Adipose tissue (tissue), 3 donors: ENCODE results near the gene IRAG1. TPM values are rescaled to one million over a fixed set of nuclear protein-coding genes. Genes with fewer than 3 reads are reported as not detected.

ENCODE experiments used
- H3K27ac ChIP-seq: one replicate; pipeline ENCODE4 v1.5.1; 2013; ENCODE audit warnings: low read depth, low read length
- WGBS, 3 donors: extraction: QIAGEN DNeasy Blood & Tissue Kit; methylation state at CpG; one replicate each; pipeline ENCODE4 v1.1.7; 2013; 5-methylcytosine and 5-hydroxymethylcytosine counted together
- polyA plus RNA-seq, 3 donors: library from polyadenylated mRNA; stranded (reverse); fragments of 200-250 nt; gene quantifications; one replicate each; pipeline ENCODE4 v1.2.3, GENCODE V29; 2013
- donor health status: healthy with polysubstance abuse.
- donor health status: Bipolar disorder and iron deficiency.
- donor health status: healthy.

Gene IRAG1
- polyA plus RNA-seq: 1 to 10 TPM; 1.6 to 8.5 (median 5.2) TPM

- 47 to 65% (median 48%) methylated on average over 18 of the region's 18 CpGs for WGBS, 3 donors
- no peak within 1 kb of the TSS for H3K27ac ChIP-seq
These were observed at the start of gene IRAG1 for GRCh38 chr11:10693509-10694081. IRAG1 (minus strand) TSS chr11:10693755; CDS start chr11:10693602, 153 bp downstream.

GRCh38 chr11:10742460-10743208 is 49.1 kb upstream of the IRAG1 start:
- 81 to 82% (median 81%) methylated on average over 9 of the region's 9 CpGs for WGBS, 3 donors
- H3K27ac ChIP-seq: no peak overlapping the region

- no peak overlapping the region for H3K27ac ChIP-seq
- 10 to 13% (median 11%) methylated on average over 21 of the region's 21 CpGs for WGBS, 3 donors
These were observed 42.2 kb upstream of the IRAG1 start for GRCh38 chr11:10735481-10736475.

GRCh38 chr11:10731064-10731680 is 37.6 kb upstream of the IRAG1 start:
- WGBS, 3 donors: 74 to 83% (median 82%) methylated on average over 3 of the region's 3 CpGs

GRCh38 chr11:10730151-10730550 is 36.6 kb upstream of the IRAG1 start:
- WGBS, 3 donors: 74 to 88% (median 86%) methylated on average over 3 of the region's 3 CpGs
- H3K27ac ChIP-seq: no peak overlapping the region

More at GRCh38 chr11:10731064-10731680, 37.6 kb upstream of the IRAG1 start:
- no peak overlapping the region for H3K27ac ChIP-seq

GRCh38 chr11:10728789-10729472 is 35.4 kb upstream of the IRAG1 start:
- 25 to 69% (median 67%) methylated on average over 20 of the region's 20 CpGs for whole genome bisulfite sequencing, 3 donors
- no peak overlapping the region for H3K27ac ChIP-seq

- no peak overlapping the region for H3K27ac ChIP-seq
- WGBS, 3 donors: 81 to 91% (median 89%) methylated on average over 3 of the region's 3 CpGs
These were observed 34.6 kb upstream of the IRAG1 start for GRCh38 chr11:10728154-10728553.

GRCh38 chr11:10727146-10727851 is 33.7 kb upstream of the IRAG1 start:
- H3K27ac ChIP-seq: no peak overlapping the region
- 71 to 81% (median 77%) methylated on average over 4 of the region's 4 CpGs for WGBS, 3 donors

GRCh38 chr11:10725907-10726253 is 32.3 kb upstream of the IRAG1 start:
- no peak overlapping the region for H3K27ac ChIP-seq

GRCh38 chr11:10725114-10725906 is 31.8 kb upstream of the IRAG1 start:
- 75 to 84% (median 75%) methylated on average over 9 of the region's 9 CpGs for WGBS, 3 donors

GRCh38 chr11:10722307-10722706 is 28.8 kb upstream of the IRAG1 start:
- WGBS, 3 donors: 51 to 84% (median 55%) methylated on average over 4 of the region's 4 CpGs
- no peak overlapping the region for H3K27ac ChIP-seq

More at GRCh38 chr11:10725114-10725906, 31.8 kb upstream of the IRAG1 start:
- no peak overlapping the region for H3K27ac ChIP-seq

GRCh38 chr11:10720881-10721376 is 27.4 kb upstream of the IRAG1 start:
- 76 to 80% (median 78%) methylated on average over 2 of the region's 2 CpGs for WGBS, 3 donors
- H3K27ac ChIP-seq: no peak overlapping the region

- no peak overlapping the region for H3K27ac ChIP-seq
- 72 to 90% (median 81%) methylated on average over 2 of the region's 2 CpGs for WGBS, 3 donors
These were observed 26.1 kb upstream of the IRAG1 start for GRCh38 chr11:10719616-10720015.

- H3K27ac ChIP-seq: no peak overlapping the region
- WGBS, 3 donors: 83 to 90% (median 89%) methylated on average over 9 of the region's 9 CpGs
These were observed 23.1 kb upstream of the IRAG1 start for GRCh38 chr11:10716543-10717259.

- H3K27ac ChIP-seq: no peak overlapping the region
- 50 to 69% (median 66%) methylated on average over 3 of the region's 3 CpGs for WGBS, 3 donors
These were observed 22.6 kb upstream of the IRAG1 start for GRCh38 chr11:10716122-10716521.

GRCh38 chr11:10715571-10715970 is 22.0 kb upstream of the IRAG1 start:
- no peak overlapping the region for H3K27ac ChIP-seq
- 70 to 85% (median 77%) methylated on average over 4 of the region's 4 CpGs for WGBS, 3 donors
